Measurements from ENCODE around the gene KITLG. TPM values are rescaled to one million over a fixed set of nuclear protein-coding genes. Genes with fewer than 3 reads are reported as not detected.
"Not testable (repeated sequence)": the region's sequence is repeated elsewhere in the genome, so short reads cannot be mapped to it uniquely, and the experiment has no call there.

KITLG gene
- total and polyA plus RNA-seq, 2 donors: 7.5 to 8.6 TPM

GRCh38 chr12:88468581-88468980 lies 111.7 kb downstream of the KITLG start:
- WGBS: 95% methylated on average over 1 of the region's 1 CpG
- Histone ChIP-seq H3K27me3 (ENCODE audit: control insufficient read depth in 2 of 2, insufficient read depth in 1 of 2, low read length in 1 of 2) (no peaks in the 10 kb centered on the region), H3K36me3 (ENCODE audit: control insufficient read depth in 2 of 2, insufficient read depth in 2 of 2, low read length in 1 of 2) (no peaks in the 10 kb centered on the region), H3K4me3 (ENCODE audit: low read length in 2 of 2) (no peak overlapping the region), H3K4me1 (ENCODE audit: control insufficient read depth in 2 of 2, insufficient read depth in 2 of 2, low read length in 2 of 2) (no peaks in the 10 kb centered on the region), H3K9me3 (ENCODE audit: control insufficient read depth in 2 of 2, insufficient read depth in 1 of 2, low read length in 1 of 2) (peaks cover 0 to 4% of the 10 kb centered on the region in 2 donors), H3K27ac (ENCODE audit: low read depth in 1 of 2, low read length in 1 of 2) (no peak overlapping the region)
- DNase-seq (ENCODE audit: low read depth in 6 of 9, low spot score in 9 of 9): no peak

GRCh38 chr12:88466708-88467107 lies 113.6 kb downstream of the KITLG start:
- WGBS: 95% methylated on average over 10 of the region's 10 CpGs
- H3K4me1 ChIP-seq (ENCODE audit: control insufficient read depth in 2 of 2, insufficient read depth in 2 of 2, low read length in 2 of 2); DNase-seq (ENCODE audit: low read depth in 6 of 9, low spot score in 9 of 9); H3K27ac ChIP-seq (ENCODE audit: low read depth in 1 of 2, low read length in 1 of 2); H3K9me3 ChIP-seq (ENCODE audit: control insufficient read depth in 2 of 2, insufficient read depth in 1 of 2, low read length in 1 of 2); H3K27me3 ChIP-seq (ENCODE audit: control insufficient read depth in 2 of 2, insufficient read depth in 1 of 2, low read length in 1 of 2); H3K36me3 ChIP-seq (ENCODE audit: control insufficient read depth in 2 of 2, insufficient read depth in 2 of 2, low read length in 1 of 2); H3K4me3 ChIP-seq (ENCODE audit: low read length in 2 of 2): not testable (repeated sequence)

- no peak for DNase-seq (ENCODE audit: low read depth in 6 of 9, low spot score in 9 of 9)
- no peak overlapping the region for H3K27ac ChIP-seq (ENCODE audit: low read depth in 1 of 2, low read length in 1 of 2)
- H3K4me3 ChIP-seq (ENCODE audit: low read length in 2 of 2): no peak overlapping the region
- 87% methylated on average over 1 of the region's 1 CpG for WGBS
- H3K36me3 ChIP-seq (ENCODE audit: control insufficient read depth in 2 of 2, insufficient read depth in 2 of 2, low read length in 1 of 2): no peaks in the 10 kb centered on the region
- no peaks in the 10 kb centered on the region for H3K4me1 ChIP-seq (ENCODE audit: control insufficient read depth in 2 of 2, insufficient read depth in 2 of 2, low read length in 2 of 2)
- no peaks in the 10 kb centered on the region for H3K27me3 ChIP-seq (ENCODE audit: control insufficient read depth in 2 of 2, insufficient read depth in 1 of 2, low read length in 1 of 2)
- H3K9me3 ChIP-seq (ENCODE audit: control insufficient read depth in 2 of 2, insufficient read depth in 1 of 2, low read length in 1 of 2): no peaks in the 10 kb centered on the region
These were observed 121.9 kb downstream of the KITLG start for GRCh38 chr12:88458327-88458726.

- Histone ChIP-seq H3K4me3 (ENCODE audit: low read length in 2 of 2) (no peak overlapping the region), H3K27me3 (ENCODE audit: control insufficient read depth in 2 of 2, insufficient read depth in 1 of 2, low read length in 1 of 2) (no peaks in the 10 kb centered on the region), H3K4me1 (ENCODE audit: control insufficient read depth in 2 of 2, insufficient read depth in 2 of 2, low read length in 2 of 2) (no peaks in the 10 kb centered on the region), H3K36me3 (ENCODE audit: control insufficient read depth in 2 of 2, insufficient read depth in 2 of 2, low read length in 1 of 2) (no peaks in the 10 kb centered on the region), H3K9me3 (ENCODE audit: control insufficient read depth in 2 of 2, insufficient read depth in 1 of 2, low read length in 1 of 2) (no peaks in the 10 kb centered on the region), H3K27ac (ENCODE audit: low read depth in 1 of 2, low read length in 1 of 2) (no peak overlapping the region)
- DNase-seq (ENCODE audit: low read depth in 6 of 9, low spot score in 9 of 9): no peak
These were observed 126.9 kb downstream of the KITLG start for GRCh38 chr12:88453323-88453722.

- Histone ChIP-seq H3K36me3 (ENCODE audit: control insufficient read depth in 2 of 2, insufficient read depth in 2 of 2, low read length in 1 of 2) (no peaks in the 10 kb centered on the region), H3K9me3 (ENCODE audit: control insufficient read depth in 2 of 2, insufficient read depth in 1 of 2, low read length in 1 of 2) (no peaks in the 10 kb centered on the region), H3K27ac (ENCODE audit: low read depth in 1 of 2, low read length in 1 of 2) (no peak overlapping the region), H3K4me1 (ENCODE audit: control insufficient read depth in 2 of 2, insufficient read depth in 2 of 2, low read length in 2 of 2) (no peaks in the 10 kb centered on the region), H3K27me3 (ENCODE audit: control insufficient read depth in 2 of 2, insufficient read depth in 1 of 2, low read length in 1 of 2) (no peaks in the 10 kb centered on the region), H3K4me3 (ENCODE audit: low read length in 2 of 2) (no peak overlapping the region)
- WGBS: 97% methylated on average over 3 of the region's 3 CpGs
- no peak for DNase-seq (ENCODE audit: low read depth in 6 of 9, low spot score in 9 of 9)
These were observed 129.1 kb downstream of the KITLG start for GRCh38 chr12:88451205-88451604.

- H3K9me3 ChIP-seq (ENCODE audit: control insufficient read depth in 2 of 2, insufficient read depth in 1 of 2, low read length in 1 of 2): no peaks in the 10 kb centered on the region
- 86% methylated on average over 1 of the region's 1 CpG for WGBS
- H3K27ac ChIP-seq (ENCODE audit: low read depth in 1 of 2, low read length in 1 of 2): no peak overlapping the region
- no peaks in the 10 kb centered on the region for H3K36me3 ChIP-seq (ENCODE audit: control insufficient read depth in 2 of 2, insufficient read depth in 2 of 2, low read length in 1 of 2)
- no peaks in the 10 kb centered on the region for H3K27me3 ChIP-seq (ENCODE audit: control insufficient read depth in 2 of 2, insufficient read depth in 1 of 2, low read length in 1 of 2)
- H3K4me3 ChIP-seq (ENCODE audit: low read length in 2 of 2): no peak overlapping the region
- no peak for DNase-seq (ENCODE audit: low read depth in 6 of 9, low spot score in 9 of 9)
- no peaks in the 10 kb centered on the region for H3K4me1 ChIP-seq (ENCODE audit: control insufficient read depth in 2 of 2, insufficient read depth in 2 of 2, low read length in 2 of 2)
These were observed 130.1 kb downstream of the KITLG start for GRCh38 chr12:88450136-88450535.

GRCh38 chr12:88448337-88448915 lies 131.8 kb downstream of the KITLG start:
- 94% methylated on average over 5 of the region's 5 CpGs for WGBS
- no peaks in the 10 kb centered on the region for H3K9me3 ChIP-seq (ENCODE audit: control insufficient read depth in 2 of 2, insufficient read depth in 1 of 2, low read length in 1 of 2)
- no peaks in the 10 kb centered on the region for H3K36me3 ChIP-seq (ENCODE audit: control insufficient read depth in 2 of 2, insufficient read depth in 2 of 2, low read length in 1 of 2)
- H3K27me3 ChIP-seq (ENCODE audit: control insufficient read depth in 2 of 2, insufficient read depth in 1 of 2, low read length in 1 of 2): no peaks in the 10 kb centered on the region
- peak overlapping the region in 1 of 2 donors; percentile 45 for H3K27ac ChIP-seq (ENCODE audit: low read depth in 1 of 2, low read length in 1 of 2)
- no peaks in the 10 kb centered on the region for H3K4me1 ChIP-seq (ENCODE audit: control insufficient read depth in 2 of 2, insufficient read depth in 2 of 2, low read length in 2 of 2)
- peak in 1 of 9 donors; percentile 2 for DNase-seq (ENCODE audit: low read depth in 6 of 9, low spot score in 9 of 9)
- H3K4me3 ChIP-seq (ENCODE audit: low read length in 2 of 2): no peak overlapping the region

- no peaks in the 10 kb centered on the region for H3K4me1 ChIP-seq (ENCODE audit: control insufficient read depth in 2 of 2, insufficient read depth in 2 of 2, low read length in 2 of 2)
These were observed 134.4 kb downstream of the KITLG start for GRCh38 chr12:88445705-88446394.

GRCh38 chr12:88444481-88444880 lies 135.8 kb downstream of the KITLG start:
- no peak overlapping the region for H3K4me3 ChIP-seq (ENCODE audit: low read length in 2 of 2)
- no peaks in the 10 kb centered on the region for H3K36me3 ChIP-seq (ENCODE audit: control insufficient read depth in 2 of 2, insufficient read depth in 2 of 2, low read length in 1 of 2)
- 80% methylated on average over 1 of the region's 1 CpG for WGBS
- no peaks in the 10 kb centered on the region for H3K4me1 ChIP-seq (ENCODE audit: control insufficient read depth in 2 of 2, insufficient read depth in 2 of 2, low read length in 2 of 2)
- DNase-seq (ENCODE audit: low read depth in 6 of 9, low spot score in 9 of 9): no peak
- H3K9me3 ChIP-seq (ENCODE audit: control insufficient read depth in 2 of 2, insufficient read depth in 1 of 2, low read length in 1 of 2): no peaks in the 10 kb centered on the region
- no peaks in the 10 kb centered on the region for H3K27me3 ChIP-seq (ENCODE audit: control insufficient read depth in 2 of 2, insufficient read depth in 1 of 2, low read length in 1 of 2)
- no peak overlapping the region for H3K27ac ChIP-seq (ENCODE audit: low read depth in 1 of 2, low read length in 1 of 2)

More at GRCh38 chr12:88445705-88446394, 134.4 kb downstream of the KITLG start:
- H3K9me3 ChIP-seq (ENCODE audit: control insufficient read depth in 2 of 2, insufficient read depth in 1 of 2, low read length in 1 of 2): no peaks in the 10 kb centered on the region
- no peak overlapping the region for H3K27ac ChIP-seq (ENCODE audit: low read depth in 1 of 2, low read length in 1 of 2)
- no peaks in the 10 kb centered on the region for H3K27me3 ChIP-seq (ENCODE audit: control insufficient read depth in 2 of 2, insufficient read depth in 1 of 2, low read length in 1 of 2)
- DNase-seq (ENCODE audit: low read depth in 6 of 9, low spot score in 9 of 9): no peak
- H3K36me3 ChIP-seq (ENCODE audit: control insufficient read depth in 2 of 2, insufficient read depth in 2 of 2, low read length in 1 of 2): no peaks in the 10 kb centered on the region
- H3K4me3 ChIP-seq (ENCODE audit: low read length in 2 of 2): no peak overlapping the region

All from thymus (tissue), 11 donors.